Bronchial epithelial cell (primary cell): ENCODE results near the gene GPT2. TPM values are rescaled to one million over a fixed set of nuclear protein-coding genes. Genes with fewer than 3 reads are reported as not detected.
A peak's percentile ranks its signal among the peaks of the same experiment; 100 is the strongest.

Experiments
- DNase-seq: peaks from one replicate; pipeline ENCODE4 v3.0.0-alpha.2; 2010; ENCODE audit warnings: low read depth
- FAIRE-seq: peaks from 2 replicates; lab custom pipeline; 2011; peaks lifted over from hg19 to GRCh38; lab: Jason Lieb, UNC
- H3K27me3 ChIP-seq: 2 replicates; pipeline ENCODE4 v1.5.1; 2011; ENCODE audit warnings: low read length; ENCODE audit not compliant: control insufficient read depth, insufficient read depth
- H3K36me3 ChIP-seq: 2 replicates; pipeline ENCODE4 v1.5.1; 2011; ENCODE audit warnings: low read length; ENCODE audit not compliant: control insufficient read depth, insufficient read depth
- H3K4me3 ChIP-seq: 2 replicates; pipeline ENCODE4 v1.5.1; 2011; ENCODE audit warnings: mild to moderate bottlenecking, low read depth, low read length, control low read depth
- total RNA-seq: library from RNA; depleted of rRNA; stranded (reverse); fragments of >200 nt; gene quantifications from 2 replicates; pipeline ENCODE4 v1.2.1, GENCODE V29; 2014
- TF ChIP-seq, protein P1 (sequence below): IDR thresholded peaks from 2 replicates; pipeline ENCODE4 v1.5.1; 2011; ENCODE audit warnings: mild to moderate bottlenecking, moderate library complexity, low read length, control low read depth, inconsistent platforms; ENCODE audit not compliant: insufficient read depth, severe bottlenecking

The GPT2 gene
- total RNA-seq, 1 donor from 2014 or later: 41.3 TPM

DNA sequence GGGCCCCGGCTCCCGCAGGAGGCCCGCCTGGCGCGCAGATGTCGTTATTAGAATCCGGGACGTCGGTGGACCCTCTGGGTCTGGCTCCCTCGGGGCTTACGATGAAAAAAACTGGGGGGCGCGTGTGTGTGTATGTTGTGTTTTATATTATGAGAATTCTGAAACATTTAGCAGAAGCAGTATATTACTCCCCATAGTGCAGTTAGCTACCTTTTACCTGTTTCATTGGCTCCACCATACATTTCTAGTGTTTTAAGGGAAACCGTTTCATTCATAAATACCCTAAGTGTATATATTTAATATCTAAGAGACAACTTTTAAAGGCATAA is 89.8 kb downstream of the GPT2 start:
- H3K4me3 ChIP-seq: peak overlapping the region; percentile 89
- TF ChIP-seq, protein P1, sequence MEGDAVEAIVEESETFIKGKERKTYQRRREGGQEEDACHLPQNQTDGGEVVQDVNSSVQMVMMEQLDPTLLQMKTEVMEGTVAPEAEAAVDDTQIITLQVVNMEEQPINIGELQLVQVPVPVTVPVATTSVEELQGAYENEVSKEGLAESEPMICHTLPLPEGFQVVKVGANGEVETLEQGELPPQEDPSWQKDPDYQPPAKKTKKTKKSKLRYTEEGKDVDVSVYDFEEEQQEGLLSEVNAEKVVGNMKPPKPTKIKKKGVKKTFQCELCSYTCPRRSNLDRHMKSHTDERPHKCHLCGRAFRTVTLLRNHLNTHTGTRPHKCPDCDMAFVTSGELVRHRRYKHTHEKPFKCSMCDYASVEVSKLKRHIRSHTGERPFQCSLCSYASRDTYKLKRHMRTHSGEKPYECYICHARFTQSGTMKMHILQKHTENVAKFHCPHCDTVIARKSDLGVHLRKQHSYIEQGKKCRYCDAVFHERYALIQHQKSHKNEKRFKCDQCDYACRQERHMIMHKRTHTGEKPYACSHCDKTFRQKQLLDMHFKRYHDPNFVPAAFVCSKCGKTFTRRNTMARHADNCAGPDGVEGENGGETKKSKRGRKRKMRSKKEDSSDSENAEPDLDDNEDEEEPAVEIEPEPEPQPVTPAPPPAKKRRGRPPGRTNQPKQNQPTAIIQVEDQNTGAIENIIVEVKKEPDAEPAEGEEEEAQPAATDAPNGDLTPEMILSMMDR: no peak
- H3K27me3 ChIP-seq: no peaks in the 10 kb centered on the region
- peaks cover 5% of the 10 kb centered on the region for H3K36me3 ChIP-seq
- DNase-seq (peak; percentile 2), FAIRE-seq (no peak)

DNA sequence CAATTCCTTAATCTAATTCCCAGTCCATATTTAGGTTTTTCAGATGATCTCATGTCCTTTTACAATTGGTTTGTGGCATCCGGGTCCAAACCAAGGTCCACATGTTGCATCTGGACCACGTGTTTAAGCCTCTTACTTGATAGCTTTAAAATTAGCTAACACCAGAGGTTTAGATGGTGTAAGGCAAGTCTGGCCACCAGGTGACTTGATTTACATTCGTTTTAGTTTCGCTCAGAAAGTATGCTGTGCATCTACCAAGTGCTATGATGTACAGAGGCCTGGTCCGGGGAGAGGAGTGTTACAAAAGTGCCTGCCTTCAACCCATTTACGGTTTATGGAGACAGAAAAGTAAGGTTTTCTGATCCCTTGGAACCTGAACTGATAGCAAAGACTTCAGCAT is 90.2 kb downstream of the GPT2 start:
- no peaks in the 10 kb centered on the region for H3K27me3 ChIP-seq
- peaks cover 4% of the 10 kb centered on the region for H3K36me3 ChIP-seq
- peak; percentile 7 for DNase-seq
- peak overlapping the region; percentile 89 for H3K4me3 ChIP-seq
- TF ChIP-seq, protein P1: peak; percentile 4
- no peak for FAIRE-seq

DNA sequence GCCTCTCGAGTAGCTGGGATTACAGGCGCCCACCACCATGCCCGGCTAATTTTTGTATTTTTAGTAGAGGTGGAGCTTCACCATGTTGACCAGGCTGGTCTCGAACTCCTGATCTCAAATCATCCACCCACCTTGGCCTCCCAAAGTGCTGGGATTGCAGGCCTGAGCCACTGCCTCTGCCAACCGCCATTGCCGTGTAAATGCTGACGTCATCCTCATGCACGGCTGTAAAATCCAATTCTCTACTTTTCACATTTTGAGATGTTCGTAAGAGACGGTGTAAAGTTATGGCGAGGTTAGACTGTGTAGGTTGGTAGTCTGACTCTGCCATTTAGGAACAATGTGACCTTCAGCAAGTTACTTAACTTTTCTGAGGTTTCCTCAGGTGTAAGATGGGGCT is 91.0 kb downstream of the GPT2 start:
- peaks cover 4% of the 10 kb centered on the region for H3K36me3 ChIP-seq
- FAIRE-seq (no peak), DNase-seq (no peak)
- TF ChIP-seq, protein P1: no peak
- no peak overlapping the region for H3K4me3 ChIP-seq
- H3K27me3 ChIP-seq: no peaks in the 10 kb centered on the region

DNA sequence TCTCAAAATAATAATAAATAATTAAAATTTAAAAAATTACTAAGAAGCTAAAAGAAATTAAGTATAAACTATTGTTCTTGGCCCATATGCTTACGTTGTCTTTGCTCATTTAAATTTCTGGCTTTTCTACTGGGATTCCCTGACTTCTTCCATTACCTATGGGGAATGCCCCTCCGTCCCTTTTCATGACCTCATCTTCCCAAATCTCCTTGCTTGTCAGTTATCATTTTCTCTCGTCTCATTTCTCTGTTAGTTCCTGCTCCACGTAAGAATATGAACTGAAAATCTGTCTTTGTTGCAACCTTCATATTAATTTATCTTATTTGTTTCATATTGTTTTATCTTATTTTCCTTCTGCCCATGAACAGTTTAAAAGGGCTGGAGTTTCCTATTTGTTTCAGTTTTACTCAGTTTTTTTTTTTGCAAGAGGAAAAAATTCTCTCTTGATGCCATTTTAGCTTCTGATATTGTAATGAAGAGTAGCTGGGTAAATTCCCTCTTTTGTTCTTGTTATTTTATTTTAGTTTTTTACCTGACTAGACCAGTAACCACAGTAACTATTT is 91.8 kb downstream of the GPT2 start:
- DNase-seq (no peak), FAIRE-seq (no peak)
- H3K27me3 ChIP-seq: no peaks in the 10 kb centered on the region
- TF ChIP-seq, protein P1: no peak
- peaks cover 4% of the 10 kb centered on the region for H3K36me3 ChIP-seq
- H3K4me3 ChIP-seq: no peak overlapping the region

DNA sequence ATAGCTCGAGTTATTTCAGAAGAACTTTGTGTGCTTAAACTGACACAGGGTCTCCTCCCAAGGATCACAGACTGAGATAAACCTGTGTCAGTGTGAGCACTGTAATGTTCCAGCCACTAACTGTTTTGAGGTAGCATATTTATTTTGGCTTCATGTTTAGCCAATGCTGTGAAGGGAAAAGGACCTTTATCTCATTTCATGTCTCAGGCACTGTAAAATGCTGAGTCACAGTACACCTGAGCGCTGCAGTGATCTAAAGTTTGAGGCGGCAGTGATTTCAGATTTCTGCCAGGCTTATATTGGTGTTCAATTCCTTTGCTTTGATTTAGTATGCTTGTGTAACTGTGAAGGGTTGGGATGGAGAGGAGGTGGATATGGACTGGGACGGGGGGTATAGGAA is 92.4 kb downstream of the GPT2 start:
- Histone ChIP-seq H3K4me3 (no peak overlapping the region), H3K27me3 (no peaks in the 10 kb centered on the region), H3K36me3 (peaks cover 1% of the 10 kb centered on the region)
- peak; percentile 27 for DNase-seq
- TF ChIP-seq, protein P1: no peak
- no peak for FAIRE-seq

Other genes with a start within 250 kb of the GPT2 start
- 53.6 and 116 TPM in 2 replicates for gene VPS35, start 195.2 kb upstream of the GPT2 start, total RNA-seq
- gene ORC6, start 194.7 kb upstream of the GPT2 start, total RNA-seq: 1.3 and 1.7 TPM in 2 replicates
- gene MYLK3, start 136.0 kb upstream of the GPT2 start, total RNA-seq: under 0.01 TPM in 1 of 2 replicates, not detected in the other
- gene C16orf87, start 53.2 kb upstream of the GPT2 start, total RNA-seq: 5.3 and 7.6 TPM in 2 replicates
- 92.0 and 112 TPM in 2 replicates for gene DNAJA2, start 89.3 kb downstream of the GPT2 start, total RNA-seq